K562 (cell line): ENCODE results near the gene ACBD6. TPM values are rescaled to one million over a fixed set of nuclear protein-coding genes. Genes with fewer than 3 reads are reported as not detected.

Experiments
- ATAC-seq: fragments of 200-7000 bp; cut with Tn5 transposase; 3 replicates; pipeline ENCODE4 v1.9.1; 2020; ENCODE audit warnings: moderate library complexity
- BruUV-seq: library from RNA; stranded (reverse); fragments of 400-500 nt; replicated peaks from 2 replicates; lab custom pipeline; 2021; lab: Mats Ljungman, UMichigan
- CTCF ChIA-PET: fragments of 300-600 bp; formaldehyde crosslinking; extraction: SDS; loops from one replicate; lab custom pipeline; 2021; ENCODE audit warnings: low intra/inter-chr PET ratio; lab: Yijun Ruan, JAX
- POLR2A ChIA-PET: fragments of 300-600, 350-650 bp; sonication (Branson Sonifier 250); formaldehyde crosslinking; extraction: SDS; loops from one replicate; lab custom pipeline; 2021; ENCODE audit warnings: antibody characterized with exemption, inconsistent platforms; lab: Yijun Ruan, JAX
- DNase-seq, 4 experiments: peaks; one replicate each; pipeline versions ENCODE4 v3.0.0 to v3.0.0-alpha.2; 2011 to 2018; ENCODE audit warnings: low spot score in 3 of 4, mixed read lengths in 3 of 4; ENCODE audit errors: extremely low read depth in 1 of 4
- FAIRE-seq: peaks from 2 replicates; lab custom pipeline; 2011; peaks lifted over from hg19 to GRCh38; lab: Jason Lieb, UNC
- H2AFZ ChIP-seq: 2 replicates; pipeline ENCODE4 v1.6.0; 2011; ENCODE audit warnings: low read depth, low read length, control low read depth, inconsistent platforms
- H3K27ac ChIP-seq: fragments of 200-600 bp; 3 replicates; pipeline ENCODE4 v1.8.0; 2011; ENCODE audit warnings: low read depth, mild to moderate bottlenecking, control low read depth, inconsistent platforms, low read length, moderate library complexity, mixed read lengths; ENCODE audit errors: extremely low read depth
- H3K27me3 ChIP-seq, 2 experiments: fragments of 300-600 bp in 1 of 2; 2 replicates in 1 of 2; 3 replicates in 1 of 2; pipeline versions ENCODE4 v1.6.0 to v1.8.0; 2011; ENCODE audit warnings: inconsistent platforms in 2 of 2, low read length in 2 of 2, mild to moderate bottlenecking in 1 of 2, mixed read lengths in 1 of 2, moderate library complexity in 1 of 2; ENCODE audit not compliant: control insufficient read depth in 2 of 2, insufficient read depth in 2 of 2
- H3K36me3 ChIP-seq: fragments of 300-600 bp; 3 replicates; pipeline ENCODE4 v1.8.0; 2011; ENCODE audit warnings: mild to moderate bottlenecking, low read length, inconsistent platforms; ENCODE audit not compliant: control insufficient read depth, insufficient read depth
- H3K4me1 ChIP-seq, 2 experiments: fragments of 200-600 bp in 1 of 2; replicated peaks in 1 of 2; 2 replicates in 1 of 2; 3 replicates in 1 of 2; pipeline versions ENCODE4 v1.5.1 to v1.8.0; 2011; ENCODE audit warnings: inconsistent platforms in 2 of 2, low read length in 2 of 2, mild to moderate bottlenecking in 1 of 2, mixed read lengths in 1 of 2, moderate library complexity in 1 of 2; ENCODE audit not compliant: control insufficient read depth in 2 of 2, insufficient read depth in 2 of 2
- H3K4me2 ChIP-seq: 2 replicates; pipeline ENCODE4 v1.6.1; 2011; ENCODE audit warnings: low read length, control low read depth, inconsistent platforms, mixed read lengths; ENCODE audit not compliant: insufficient read depth
- H3K4me3 ChIP-seq: fragments of 200-600 bp; sonication (generic), shearing (Covaris generic); 2 replicates; pipeline ENCODE4 v1.5.1; 2016; ENCODE audit warnings: control low read depth, inconsistent platforms
- H3K79me2 ChIP-seq: fragments of 200-600 bp; 3 replicates; pipeline ENCODE4 v1.8.0; 2011; ENCODE audit warnings: low read length, inconsistent platforms; ENCODE audit not compliant: control insufficient read depth, insufficient read depth
- H3K9ac ChIP-seq, 2 experiments: 2 replicates each; pipeline versions ENCODE4 v1.6.0 to v1.6.1; 2011; ENCODE audit warnings: low read depth in 2 of 2, low read length in 2 of 2, control low read depth in 1 of 2, inconsistent platforms in 1 of 2, mild to moderate bottlenecking in 1 of 2, mixed read lengths in 1 of 2; ENCODE audit not compliant: insufficient read depth in 1 of 2
- H3K9me1 ChIP-seq: one replicate; pipeline ENCODE4 v1.6.0; 2011; ENCODE audit warnings: inconsistent platforms, mild to moderate bottlenecking, low read length, moderate library complexity; ENCODE audit not compliant: control insufficient read depth, insufficient read depth
- H3K9me3 ChIP-seq: replicated peaks from 2 replicates; pipeline ENCODE4 v1.5.1; 2011; ENCODE audit warnings: low read depth, low read length, inconsistent platforms; ENCODE audit not compliant: control insufficient read depth, insufficient read depth
- H4K20me1 ChIP-seq: replicated peaks from 2 replicates; pipeline ENCODE4 v1.6.1; 2011; ENCODE audit warnings: low read length, inconsistent platforms, mixed read lengths; ENCODE audit not compliant: control insufficient read depth, insufficient read depth
- GABPB1 ChIP-seq: sonication (generic); formaldehyde crosslinking; IDR thresholded peaks from 2 replicates; pipeline ENCODE4 v1.8.0; 2022; ENCODE audit warnings: mild to moderate bottlenecking, missing genetic modification reagents
- GATAD2A ChIP-seq: fragments of 450-650 bp; IDR thresholded peaks from 2 replicates; pipeline ENCODE4 v1.6.1; 2017
- MEIS2 ChIP-seq: fragments of 450-650 bp; IDR thresholded peaks from 2 replicates; pipeline ENCODE4 v1.6.1; 2014; ENCODE audit warnings: mild to moderate bottlenecking; ENCODE audit not compliant: partially characterized antibody
- MYBL2 ChIP-seq, 2 experiments: fragments of 450-650 bp in 1 of 2; sonication (generic) in 1 of 2; formaldehyde crosslinking in 1 of 2; IDR thresholded peaks; 2 replicates each; pipeline versions ENCODE4 v1.6.1 to v1.8.1; 2017 to 2022; ENCODE audit warnings: borderline replicate concordance in 1 of 2, inconsistent platforms in 1 of 2, low read depth in 1 of 2, mild to moderate bottlenecking in 1 of 2, missing genetic modification reagents in 1 of 2, moderate library complexity in 1 of 2
- SMAD4 ChIP-seq: fragments of 250-450 bp; sonication (Bioruptor Pico); conservative IDR thresholded peaks from 2 replicates; pipeline ENCODE4 v1.8.0; 2021; ENCODE audit warnings: inconsistent platforms, mild to moderate bottlenecking, moderate library complexity
- ZKSCAN8 ChIP-seq: fragments of 200-800 bp; sonication (Bioruptor generic); IDR thresholded peaks from 2 replicates; pipeline ENCODE4 v1.6.1; 2016; ENCODE audit warnings: missing genetic modification characterization, missing compliant biosample characterization
- ZNF589 ChIP-seq: fragments of 200-800 bp; sonication (Bioruptor generic); IDR thresholded peaks from 2 replicates; pipeline ENCODE4 v1.6.1; 2016; ENCODE audit warnings: low read depth, missing genetic modification characterization, missing compliant biosample characterization
- WGBS: fragments of 100-300 bp; shearing (Covaris generic); methylation state at CpG from one replicate; pipeline ENCODE4 v1.1.6; 2016; ENCODE audit warnings: low coverage, mixed read lengths; ENCODE audit not compliant: insufficient coverage; ENCODE audit errors: missing lambda C conversion rate; 5-methylcytosine and 5-hydroxymethylcytosine counted together
- in situ Hi-C: fragments of 300-500 bp; cut with MboI; formaldehyde crosslinking; loops from 4 replicates; pipeline ENCODE4 v1.15.0; 2018; ENCODE audit warnings: inconsistent platforms, mixed read lengths
- intact Hi-C: fragments of 100-400 bp; cut with micrococcal nuclease; formaldehyde crosslinking; loops from 2 replicates; pipeline ENCODE4 v1.14.2; 2022
- polyA plus RNA-seq, 8 experiments: library from polyadenylated mRNA; depleted of rRNA in 4 of 8; stranded (reverse) in 5 of 8; unstranded in 3 of 8; fragments of >200 nt; fragmentation: Nextera tagmentation in 2 of 8; fragmentation: Illumina TruSeq in 1 of 8; extraction: Ambion mirVana in 2 of 8; extraction: Trizol in 1 of 8; gene quantifications; 2 replicates each; pipeline versions ENCODE4 v1.2.1 to v1.2.3, GENCODE V29; 2011 to 2014; ENCODE audit warnings: inconsistent platforms in 1 of 8, missing spikeins in 1 of 8
- total RNA-seq, 7 experiments: library from RNA; depleted of rRNA in 6 of 7; stranded (reverse); fragments of >200 nt in 6 of 7; fragmentation: Illumina TruSeq in 2 of 7; extraction: Trizol in 2 of 7; gene quantifications; 2 replicates each; pipeline versions ENCODE4 v1.2.1 to v1.2.3, GENCODE V29; 2011 to 2021; ENCODE audit warnings: low replicate concordance in 1 of 7
- TF ChIP-seq, protein P1 (sequence below): fragments of 450-650 bp; IDR thresholded peaks from 2 replicates; pipeline ENCODE4 v1.6.1; 2016
- TF ChIP-seq, protein P2 (sequence below), 2 experiments: fragments of 450-650 bp in 1 of 2; sonication (generic) in 1 of 2; formaldehyde crosslinking in 1 of 2; IDR thresholded peaks; 2 replicates each; pipeline versions ENCODE4 v1.7.1 to v1.9.0; 2016 to 2022; ENCODE audit warnings: inconsistent platforms in 1 of 2, mild to moderate bottlenecking in 1 of 2, missing genetic modification reagents in 1 of 2

ACBD6 gene
- total and polyA plus RNA-seq, 9 of the 15 experiments (the other 6 are each of a cell fraction or from before 2014, with no cell fraction given) = 16.9 to 107 (median 77.7) TPM

DNA sequence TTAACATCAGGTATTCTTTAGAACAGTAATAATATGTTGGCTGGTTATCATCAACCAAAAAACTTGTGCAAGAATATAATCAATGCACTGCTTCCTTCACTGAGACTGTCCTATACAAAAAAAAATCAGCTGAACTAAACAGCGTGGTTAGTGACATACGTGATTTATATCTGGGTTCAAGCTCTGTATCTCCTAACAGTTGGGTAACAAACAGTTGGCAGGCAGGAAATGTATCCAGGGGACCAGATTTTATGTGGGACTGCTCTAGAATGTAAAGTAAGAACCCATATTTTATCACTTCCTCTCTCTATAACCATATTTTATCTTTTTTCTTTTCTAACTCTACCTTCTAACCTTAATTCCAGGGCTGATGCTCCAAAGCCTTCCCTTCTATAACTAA lies 8.0 kb downstream of the ACBD6 start:
- no peak overlapping the region for H3K27ac ChIP-seq
- BruUV-seq = no TSS peak
- H3K4me1 ChIP-seq = 0 out of 5 replicates have a peak, but pooled peaks cover 0 to 2% of the 10 kb centered on the region in 2 experiments
- H4K20me1 ChIP-seq = no peaks in the 10 kb centered on the region
- H3K9ac ChIP-seq = no peak overlapping the region
- CTCF ChIA-PET = no interaction called here
- no peaks in the 10 kb centered on the region for H3K9me3 ChIP-seq
- DNase-seq = no peak
- 34% methylated on average over 2 of the region's 2 CpGs for WGBS
- H3K27me3 ChIP-seq = no peaks in the 10 kb centered on the region
- peak; percentile 19; the same call in 2 of the 3 replicates for ATAC-seq
- no peaks in the 10 kb centered on the region for H3K9me1 ChIP-seq
- H2AFZ ChIP-seq = no peak overlapping the region
- intact Hi-C loops = no loop called here
- peaks cover 31% of the 10 kb centered on the region for H3K79me2 ChIP-seq
- POLR2A ChIA-PET = interaction anchor here (2.9 kb wide), 1 partner anchor 8 kb away, joined by 12 read pairs; the partner anchor contains the start of gene ACBD6
- H3K4me3 ChIP-seq = no peak overlapping the region
- peaks cover 73% of the 10 kb centered on the region for H3K36me3 ChIP-seq
- no peak overlapping the region for H3K4me2 ChIP-seq
- FAIRE-seq = no peak
- in situ Hi-C loops = no loop called here
- TF ChIP-seq MEIS2 (peak; percentile 67), SMAD4 (CRISPR knock-in tag) (no peak), GABPB1 (CRISPR knock-in tag) (peak; percentile 86), ZNF589 (CRISPR knock-in tag) (no peak), GATAD2A (no peak), ZKSCAN8 (CRISPR knock-in tag) (no peak), MYBL2 (IDR thresholded peaks at IDR 0.05; ENCODE audit: low read depth) (no peak), MYBL2 (CRISPR knock-in tag; IDR thresholded peaks at IDR 0.05; ENCODE audit: borderline replicate concordance) (no peak)
- TF ChIP-seq, protein P1, sequence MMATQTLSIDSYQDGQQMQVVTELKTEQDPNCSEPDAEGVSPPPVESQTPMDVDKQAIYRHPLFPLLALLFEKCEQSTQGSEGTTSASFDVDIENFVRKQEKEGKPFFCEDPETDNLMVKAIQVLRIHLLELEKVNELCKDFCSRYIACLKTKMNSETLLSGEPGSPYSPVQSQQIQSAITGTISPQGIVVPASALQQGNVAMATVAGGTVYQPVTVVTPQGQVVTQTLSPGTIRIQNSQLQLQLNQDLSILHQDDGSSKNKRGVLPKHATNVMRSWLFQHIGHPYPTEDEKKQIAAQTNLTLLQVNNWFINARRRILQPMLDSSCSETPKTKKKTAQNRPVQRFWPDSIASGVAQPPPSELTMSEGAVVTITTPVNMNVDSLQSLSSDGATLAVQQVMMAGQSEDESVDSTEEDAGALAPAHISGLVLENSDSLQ = peak; percentile 53
- TF ChIP-seq, protein P2, sequence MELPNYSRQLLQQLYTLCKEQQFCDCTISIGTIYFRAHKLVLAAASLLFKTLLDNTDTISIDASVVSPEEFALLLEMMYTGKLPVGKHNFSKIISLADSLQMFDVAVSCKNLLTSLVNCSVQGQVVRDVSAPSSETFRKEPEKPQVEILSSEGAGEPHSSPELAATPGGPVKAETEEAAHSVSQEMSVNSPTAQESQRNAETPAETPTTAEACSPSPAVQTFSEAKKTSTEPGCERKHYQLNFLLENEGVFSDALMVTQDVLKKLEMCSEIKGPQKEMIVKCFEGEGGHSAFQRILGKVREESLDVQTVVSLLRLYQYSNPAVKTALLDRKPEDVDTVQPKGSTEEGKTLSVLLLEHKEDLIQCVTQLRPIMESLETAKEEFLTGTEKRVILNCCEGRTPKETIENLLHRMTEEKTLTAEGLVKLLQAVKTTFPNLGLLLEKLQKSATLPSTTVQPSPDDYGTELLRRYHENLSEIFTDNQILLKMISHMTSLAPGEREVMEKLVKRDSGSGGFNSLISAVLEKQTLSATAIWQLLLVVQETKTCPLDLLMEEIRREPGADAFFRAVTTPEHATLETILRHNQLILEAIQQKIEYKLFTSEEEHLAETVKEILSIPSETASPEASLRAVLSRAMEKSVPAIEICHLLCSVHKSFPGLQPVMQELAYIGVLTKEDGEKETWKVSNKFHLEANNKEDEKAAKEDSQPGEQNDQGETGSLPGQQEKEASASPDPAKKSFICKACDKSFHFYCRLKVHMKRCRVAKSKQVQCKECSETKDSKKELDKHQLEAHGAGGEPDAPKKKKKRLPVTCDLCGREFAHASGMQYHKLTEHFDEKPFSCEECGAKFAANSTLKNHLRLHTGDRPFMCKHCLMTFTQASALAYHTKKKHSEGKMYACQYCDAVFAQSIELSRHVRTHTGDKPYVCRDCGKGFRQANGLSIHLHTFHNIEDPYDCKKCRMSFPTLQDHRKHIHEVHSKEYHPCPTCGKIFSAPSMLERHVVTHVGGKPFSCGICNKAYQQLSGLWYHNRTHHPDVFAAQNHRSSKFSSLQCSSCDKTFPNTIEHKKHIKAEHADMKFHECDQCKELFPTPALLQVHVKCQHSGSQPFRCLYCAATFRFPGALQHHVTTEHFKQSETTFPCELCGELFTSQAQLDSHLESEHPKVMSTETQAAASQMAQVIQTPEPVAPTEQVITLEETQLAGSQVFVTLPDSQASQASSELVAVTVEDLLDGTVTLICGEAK (IDR thresholded peaks at IDR 0.05) = peak; percentile 77
- TF ChIP-seq, protein P2 (CRISPR knock-in tag; IDR thresholded peaks at IDR 0.05) = no peak
